Keratinocyte (primary cell): Measurements from ENCODE around the gene CPSF4. TPM values are rescaled to one million over a fixed set of nuclear protein-coding genes. Genes with fewer than 3 reads are reported as not detected.
"Not testable (repeated sequence)": the region's sequence is repeated elsewhere in the genome, so short reads cannot be mapped to it uniquely, and the experiment has no call there.

Experiments
- DNase-seq: peaks from one replicate; pipeline ENCODE4 v3.0.0-alpha.2; 2011; ENCODE audit warnings: low read depth, missing footprints, low spot score
- FAIRE-seq: peaks from 2 replicates; lab custom pipeline; 2011; peaks lifted over from hg19 to GRCh38; lab: Jason Lieb, UNC
- H2AFZ ChIP-seq: 2 replicates; pipeline ENCODE4 v1.6.0; 2012; ENCODE audit warnings: low read length, control low read depth, inconsistent platforms; ENCODE audit not compliant: control insufficient read depth
- H3K27ac ChIP-seq: 2 replicates; pipeline ENCODE4 v1.5.1; 2011; ENCODE audit warnings: low read length; ENCODE audit not compliant: control insufficient read depth, insufficient read depth
- H3K27me3 ChIP-seq: 3 replicates; pipeline ENCODE4 v1.6.0; 2011; ENCODE audit warnings: low read length; ENCODE audit not compliant: control insufficient read depth, insufficient read depth; ENCODE audit errors: extremely low read depth
- H3K36me3 ChIP-seq, 2 experiments: 2 replicates in 1 of 2; 3 replicates in 1 of 2; pipeline ENCODE4 v1.5.1; 2011; ENCODE audit warnings: low read length in 2 of 2, mild to moderate bottlenecking in 1 of 2; ENCODE audit not compliant: control insufficient read depth in 2 of 2, insufficient read depth in 2 of 2; ENCODE audit errors: extremely low read depth in 1 of 2
- H3K4me1 ChIP-seq: 3 replicates; pipeline ENCODE4 v1.5.1; 2011; ENCODE audit warnings: low read length; ENCODE audit not compliant: control insufficient read depth, insufficient read depth; ENCODE audit errors: extremely low read depth
- H3K4me2 ChIP-seq: 3 replicates; pipeline ENCODE4 v1.6.0; 2011; ENCODE audit warnings: low read depth, low read length; ENCODE audit not compliant: control insufficient read depth, insufficient read depth; ENCODE audit errors: extremely low read depth
- H3K4me3 ChIP-seq, 3 experiments: fragments of 200-600 bp in 1 of 3; sonication (generic) in 1 of 3; 2 replicates in 2 of 3; 3 replicates in 1 of 3; pipeline ENCODE4 v1.5.1; 2011 to 2016; ENCODE audit warnings: low read length in 3 of 3, mild to moderate bottlenecking in 3 of 3, control low read depth in 2 of 3, inconsistent platforms in 1 of 3, low read depth in 1 of 3, mixed read lengths in 1 of 3, mixed run types in 1 of 3, moderate library complexity in 1 of 3; ENCODE audit not compliant: control insufficient read depth in 2 of 3, insufficient read depth in 2 of 3; ENCODE audit errors: extremely low read depth in 1 of 3
- H3K79me2 ChIP-seq: 2 replicates; pipeline ENCODE4 v1.6.0; 2012; ENCODE audit warnings: low read length; ENCODE audit not compliant: control insufficient read depth, insufficient read depth
- H3K9ac ChIP-seq: 3 replicates; pipeline ENCODE4 v1.6.0; 2011; ENCODE audit warnings: low read length; ENCODE audit not compliant: control insufficient read depth, insufficient read depth; ENCODE audit errors: extremely low read depth
- H3K9me1 ChIP-seq: 3 replicates; pipeline ENCODE4 v1.6.0; 2011; ENCODE audit warnings: low read length; ENCODE audit not compliant: control insufficient read depth, insufficient read depth; ENCODE audit errors: extremely low read depth
- H3K9me3 ChIP-seq: 2 replicates; pipeline ENCODE4 v1.5.1; 2012; ENCODE audit warnings: low read depth, low read length; ENCODE audit not compliant: control insufficient read depth
- H4K20me1 ChIP-seq: 3 replicates; pipeline ENCODE4 v1.6.0; 2011; ENCODE audit warnings: low read length; ENCODE audit not compliant: control insufficient read depth, insufficient read depth; ENCODE audit errors: extremely low read depth
- CTCF ChIP-seq, 3 experiments: IDR thresholded peaks in 1 of 3; conservative IDR thresholded peaks in 1 of 3; optimal IDR thresholded peaks in 1 of 3; 2 replicates in 2 of 3; 3 replicates in 1 of 3; pipeline versions ENCODE3 to v1.5.1; 2011; ENCODE audit warnings: low read length in 3 of 3, mild to moderate bottlenecking in 3 of 3, moderate library complexity in 2 of 3, control low read depth in 1 of 3, inconsistent platforms in 1 of 3; ENCODE audit not compliant: insufficient read depth in 2 of 3; ENCODE audit errors: extremely low read depth in 1 of 3
- EZH2 ChIP-seq: IDR thresholded peaks from one replicate; pipeline ENCODE4 v1.6.1; 2012; ENCODE audit warnings: inconsistent platforms, mild to moderate bottlenecking, low read length, moderate library complexity
- dilution Hi-C: fragments of 300-500 bp; cut with MboI; formaldehyde crosslinking; loops from one replicate; pipeline ENCODE4 v1.7.0; 2020; ENCODE audit warnings: low sequenced_read_pairs; ENCODE audit not compliant: extremely low pct_ligation_motif_present
- polyA plus RNA-seq, 5 experiments: library from polyadenylated mRNA; depleted of rRNA in 3 of 5; stranded (reverse) in 3 of 5; stranded (forward) in 1 of 5; unstranded in 1 of 5; fragments of >200 nt; gene quantifications; 1 replicate in 1 of 5; 2 replicates in 3 of 5; 3 replicates in 1 of 5; pipeline versions ENCODE4 v1.2.1 to v1.2.3, GENCODE V29; 2011 to 2012; ENCODE audit warnings: missing spikeins in 2 of 5, low read depth in 1 of 5, low replicate concordance in 1 of 5

The CPSF4 gene
- polyA plus RNA-seq, 1 donor (not counting 4 experiments of a cell fraction or from before 2014, with no cell fraction given): 25.0 TPM

- FAIRE-seq (no peak), DNase-seq (no peak)
- Histone ChIP-seq H3K4me1 (no peaks in the 10 kb centered on the region), H3K36me3 (peaks cover 19 to 29% of the 10 kb centered on the region in 2 experiments), H3K27ac (no peak overlapping the region), H3K4me2 (no peak overlapping the region), H3K27me3 (no peaks in the 10 kb centered on the region), H3K4me3 (no peak overlapping the region), H3K9me1 (no peaks in the 10 kb centered on the region), H4K20me1 (no peaks in the 10 kb centered on the region), H2AFZ (no peak overlapping the region), H3K79me2 (no peaks in the 10 kb centered on the region), H3K9ac (no peak overlapping the region), H3K9me3 (no peaks in the 10 kb centered on the region)
- dilution Hi-C loops: no loop called here
- TF ChIP-seq CTCF (optimal IDR thresholded peaks at IDR 0.05 in 1 of 3, IDR thresholded peaks at IDR 0.05 in 1 of 3, conservative IDR thresholded peaks at IDR 0.05 in 1 of 3; ENCODE audit: extremely low read depth in 1 of 3, insufficient read depth in 2 of 3, low read length in 3 of 3) (no peak), EZH2 (no peak)
Measured at GRCh38 chr7:99428972-99429566, 9.7 kb upstream of the CPSF4 start.

DNA sequence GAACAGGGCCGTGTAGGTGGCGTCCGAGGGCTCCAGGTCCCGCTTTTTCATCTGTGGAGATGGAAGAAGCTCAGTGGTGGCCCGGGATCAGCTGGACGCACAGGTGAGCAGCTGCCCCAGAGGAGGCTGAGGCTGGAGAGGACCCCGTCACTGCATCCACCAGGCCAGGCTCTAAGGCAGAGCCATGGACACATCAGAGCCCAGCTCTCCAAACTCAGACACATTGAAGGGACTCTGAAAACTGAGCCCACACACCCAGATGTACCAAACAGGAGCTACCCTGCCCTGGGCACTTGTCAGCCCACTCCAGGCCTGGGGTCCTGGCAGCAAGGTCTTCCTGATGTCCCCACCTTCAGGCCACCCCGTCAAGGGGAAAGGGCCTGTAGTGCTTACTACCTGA, 9.0 kb upstream of the CPSF4 start:
- no peak for FAIRE-seq
- Histone ChIP-seq H2AFZ (no peak overlapping the region), H3K9me3 (no peaks in the 10 kb centered on the region), H3K27me3 (no peaks in the 10 kb centered on the region), H3K9me1 (no peaks in the 10 kb centered on the region), H3K4me1 (no peaks in the 10 kb centered on the region), H3K79me2 (no peaks in the 10 kb centered on the region), H3K36me3 (peaks cover 17 to 23% of the 10 kb centered on the region in 2 experiments), H3K4me3 (no peak overlapping the region), H3K4me2 (no peak overlapping the region), H3K9ac (no peak overlapping the region), H4K20me1 (no peaks in the 10 kb centered on the region), H3K27ac (no peak overlapping the region)
- TF ChIP-seq CTCF (optimal IDR thresholded peaks at IDR 0.05 in 1 of 3, IDR thresholded peaks at IDR 0.05 in 1 of 3, conservative IDR thresholded peaks at IDR 0.05 in 1 of 3; ENCODE audit: extremely low read depth in 1 of 3, insufficient read depth in 2 of 3, low read length in 3 of 3) (no peak), EZH2 (no peak)
- no peak for DNase-seq
- dilution Hi-C loops: no loop called here

DNA sequence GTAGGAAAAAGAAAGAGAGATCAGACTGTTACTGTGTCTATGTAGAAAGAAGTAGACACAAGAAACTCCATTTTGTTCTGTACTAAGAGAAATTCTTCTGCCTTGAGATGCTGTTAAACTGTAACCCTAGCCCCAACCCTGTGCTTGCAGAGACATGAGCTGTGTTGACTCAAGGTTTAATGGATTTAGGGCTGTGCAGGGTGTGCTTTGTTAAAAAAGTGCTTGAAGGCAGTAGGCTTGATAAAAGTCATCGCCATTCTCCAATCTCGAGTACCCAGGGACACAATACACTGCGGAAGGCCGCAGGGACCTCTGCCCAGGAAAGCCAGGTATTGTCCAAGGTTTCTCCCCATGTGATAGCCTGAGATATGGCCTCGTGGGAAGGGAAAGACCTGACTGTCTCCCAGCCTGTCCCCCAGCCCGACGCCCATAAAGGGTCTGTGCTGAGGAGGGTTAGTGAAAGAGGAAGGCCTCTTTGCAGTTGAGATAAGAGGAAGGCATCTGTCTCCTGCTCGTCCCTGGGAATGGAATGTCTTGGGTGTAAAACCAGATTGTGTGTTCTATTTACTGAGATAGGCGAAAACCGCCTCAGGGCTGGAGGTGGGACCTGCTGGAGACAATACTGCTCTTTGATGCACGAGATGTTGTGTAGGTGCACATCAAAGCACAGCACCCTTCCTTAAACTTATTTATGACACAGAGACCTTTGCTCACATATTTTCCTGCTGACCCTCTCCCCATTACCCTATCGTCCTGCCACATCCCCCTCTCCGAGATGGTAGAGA, 6.8 kb upstream of the CPSF4 start:
- H3K9me1 ChIP-seq, H3K27me3 ChIP-seq, H3K9me3 ChIP-seq, H3K9ac ChIP-seq, H2AFZ ChIP-seq, H3K4me1 ChIP-seq, dilution Hi-C loops, DNase-seq, H4K20me1 ChIP-seq, H3K4me3 ChIP-seq, H3K4me2 ChIP-seq, H3K27ac ChIP-seq, H3K79me2 ChIP-seq, FAIRE-seq: not testable (repeated sequence)
- H3K36me3 ChIP-seq: peaks cover 16 to 20% of the 10 kb centered on the region in 2 experiments
